Measurements from ENCODE around the gene MSLN.

MSLN gene

GRCh38 chr16:813916-814412 lies 53.4 kb downstream of the MSLN start:
- DNase-seq = no peak

- no peak for DNase-seq
Observed at GRCh38 chr16:814974-815373, 54.4 kb downstream of the MSLN start.

GRCh38 chr16:815861-816260 lies 55.3 kb downstream of the MSLN start:
- no peak for DNase-seq

GRCh38 chr16:817001-817906 lies 56.7 kb downstream of the MSLN start:
- no peak for DNase-seq

GRCh38 chr16:818132-818531 lies 57.6 kb downstream of the MSLN start:
- no peak for DNase-seq

Measured in CD4-positive, alpha-beta T cell treated with Interferon alpha-2 for 1 hour (primary cell).